Tongue (tissue), 2 donors: Measurements from ENCODE around the gene DIP2C. TPM values are rescaled to one million over a fixed set of nuclear protein-coding genes. Genes with fewer than 3 reads are reported as not detected.

Experiments
- DNase-seq: peaks from one replicate; pipeline ENCODE4 v3.0.0-alpha.2; 2015
- total RNA-seq: library from RNA; depleted of rRNA; stranded (reverse); fragments of >200 nt; gene quantifications from one replicate; pipeline ENCODE4 v1.2.3, GENCODE V29; 2014

DIP2C gene
- total RNA-seq, 1 donor from 2014 or later = 39.0 TPM

- DNase-seq = no peak
Observed at GRCh38 chr10:571166-571565, 118.3 kb downstream of the DIP2C start.

- peak; percentile 61 for DNase-seq
Observed at GRCh38 chr10:570628-571163, 118.8 kb downstream of the DIP2C start.

- DNase-seq = no peak
Observed at GRCh38 chr10:569961-570627, 119.4 kb downstream of the DIP2C start.

GRCh38 chr10:568848-569247, 120.6 kb downstream of the DIP2C start:
- DNase-seq = no peak

- peak; percentile 48 for DNase-seq
Observed at GRCh38 chr10:567869-568268, 121.6 kb downstream of the DIP2C start.

- DNase-seq = no peak
Observed at GRCh38 chr10:566241-566885, 123.1 kb downstream of the DIP2C start.

- DNase-seq = no peak
Observed at GRCh38 chr10:565676-566075, 123.8 kb downstream of the DIP2C start.

- no peak for DNase-seq
Observed at GRCh38 chr10:565146-565545, 124.3 kb downstream of the DIP2C start.

- DNase-seq = no peak
Observed at GRCh38 chr10:563827-564226, 125.6 kb downstream of the DIP2C start.

GRCh38 chr10:562142-562541, 127.3 kb downstream of the DIP2C start:
- no peak for DNase-seq

- peak; percentile 62 for DNase-seq
Observed at GRCh38 chr10:561721-562120, 127.7 kb downstream of the DIP2C start.

- DNase-seq = no peak
Observed at GRCh38 chr10:560314-560992, 129.0 kb downstream of the DIP2C start.

- DNase-seq = no peak
Observed at GRCh38 chr10:559767-560047, 129.8 kb downstream of the DIP2C start.

- no peak for DNase-seq
Observed at GRCh38 chr10:558891-559766, 130.3 kb downstream of the DIP2C start.

GRCh38 chr10:558364-558763, 131.1 kb downstream of the DIP2C start:
- DNase-seq = no peak

GRCh38 chr10:557792-558328, 131.6 kb downstream of the DIP2C start:
- DNase-seq = no peak

- DNase-seq = no peak
Observed at GRCh38 chr10:556971-557637, 132.4 kb downstream of the DIP2C start.

- DNase-seq = no peak
Observed at GRCh38 chr10:555682-556350, 133.7 kb downstream of the DIP2C start.

GRCh38 chr10:555281-555680, 134.2 kb downstream of the DIP2C start:
- no peak for DNase-seq

GRCh38 chr10:554182-554848, 135.2 kb downstream of the DIP2C start:
- no peak for DNase-seq

- DNase-seq = peak; percentile 47
Observed at GRCh38 chr10:553233-553632, 136.2 kb downstream of the DIP2C start.
